Parathyroid adenoma (tissue), 2 donors: ENCODE data around the gene LTBP1.

ENCODE experiments used
- H2AFZ ChIP-seq: fragments of 300-600 bp; sonication (generic); one replicate; pipeline ENCODE4 v1.7.0; 2017; ENCODE audit warnings: antibody characterized with exemption, mild to moderate bottlenecking
- H3K27ac ChIP-seq: fragments of 300-600 bp; sonication (generic); one replicate; pipeline ENCODE4 v1.7.0; 2017
- H3K27me3 ChIP-seq: fragments of 300-600 bp; sonication (generic); one replicate; pipeline ENCODE4 v1.7.0; 2017; ENCODE audit warnings: low read length; ENCODE audit not compliant: control insufficient read depth, insufficient read depth
- H3K36me3 ChIP-seq: fragments of 300-600 bp; sonication (generic); one replicate; pipeline ENCODE4 v1.7.0; 2017; ENCODE audit warnings: low read length; ENCODE audit not compliant: control insufficient read depth, insufficient read depth
- H3K4me1 ChIP-seq: fragments of 300-600 bp; sonication (generic); one replicate; pipeline ENCODE4 v1.7.0; 2017; ENCODE audit warnings: control low read depth
- H3K4me2 ChIP-seq: fragments of 300-600 bp; sonication (generic); one replicate; pipeline ENCODE4 v1.7.0; 2017; ENCODE audit warnings: low read length
- H3K4me3 ChIP-seq: fragments of 300-600 bp; sonication (generic); one replicate; pipeline ENCODE4 v1.7.0; 2017; ENCODE audit warnings: low read depth, low read length
- H3K79me2 ChIP-seq: fragments of 300-600 bp; sonication (generic); one replicate; pipeline ENCODE4 v1.7.0; 2017; ENCODE audit warnings: control low read depth
- H3K9ac ChIP-seq: fragments of 300-600 bp; sonication (generic); one replicate; pipeline ENCODE4 v1.7.0; 2017; ENCODE audit warnings: mild to moderate bottlenecking
- H3K9me3 ChIP-seq: fragments of 300-600 bp; sonication (generic); one replicate; pipeline ENCODE4 v1.7.0; 2017; ENCODE audit warnings: low read length; ENCODE audit not compliant: control insufficient read depth
- TF ChIP-seq, protein P1 (sequence below): fragments of 300-600 bp; sonication (generic); IDR thresholded peaks from one replicate; pipeline ENCODE4 v1.7.0; 2017; ENCODE audit warnings: antibody characterized with exemption, mild to moderate bottlenecking
- donor health status: primary hyperparathyroidism.

LTBP1 gene

GRCh38 chr2:33318456-33318855 is 371.7 kb downstream of the LTBP1 start:
- no peaks in the 10 kb centered on the region for H3K4me1 ChIP-seq
- H2AFZ ChIP-seq: no peak overlapping the region
- H3K79me2 ChIP-seq: no peaks in the 10 kb centered on the region
- TF ChIP-seq, protein P1, sequence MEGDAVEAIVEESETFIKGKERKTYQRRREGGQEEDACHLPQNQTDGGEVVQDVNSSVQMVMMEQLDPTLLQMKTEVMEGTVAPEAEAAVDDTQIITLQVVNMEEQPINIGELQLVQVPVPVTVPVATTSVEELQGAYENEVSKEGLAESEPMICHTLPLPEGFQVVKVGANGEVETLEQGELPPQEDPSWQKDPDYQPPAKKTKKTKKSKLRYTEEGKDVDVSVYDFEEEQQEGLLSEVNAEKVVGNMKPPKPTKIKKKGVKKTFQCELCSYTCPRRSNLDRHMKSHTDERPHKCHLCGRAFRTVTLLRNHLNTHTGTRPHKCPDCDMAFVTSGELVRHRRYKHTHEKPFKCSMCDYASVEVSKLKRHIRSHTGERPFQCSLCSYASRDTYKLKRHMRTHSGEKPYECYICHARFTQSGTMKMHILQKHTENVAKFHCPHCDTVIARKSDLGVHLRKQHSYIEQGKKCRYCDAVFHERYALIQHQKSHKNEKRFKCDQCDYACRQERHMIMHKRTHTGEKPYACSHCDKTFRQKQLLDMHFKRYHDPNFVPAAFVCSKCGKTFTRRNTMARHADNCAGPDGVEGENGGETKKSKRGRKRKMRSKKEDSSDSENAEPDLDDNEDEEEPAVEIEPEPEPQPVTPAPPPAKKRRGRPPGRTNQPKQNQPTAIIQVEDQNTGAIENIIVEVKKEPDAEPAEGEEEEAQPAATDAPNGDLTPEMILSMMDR: no peak
- H3K27ac ChIP-seq: no peak overlapping the region
- H3K4me2 ChIP-seq: no peak overlapping the region
- no peak overlapping the region for H3K4me3 ChIP-seq
- no peaks in the 10 kb centered on the region for H3K27me3 ChIP-seq
- H3K9me3 ChIP-seq: no peaks in the 10 kb centered on the region
- no peak overlapping the region for H3K9ac ChIP-seq
- H3K36me3 ChIP-seq: no peaks in the 10 kb centered on the region

DNA sequence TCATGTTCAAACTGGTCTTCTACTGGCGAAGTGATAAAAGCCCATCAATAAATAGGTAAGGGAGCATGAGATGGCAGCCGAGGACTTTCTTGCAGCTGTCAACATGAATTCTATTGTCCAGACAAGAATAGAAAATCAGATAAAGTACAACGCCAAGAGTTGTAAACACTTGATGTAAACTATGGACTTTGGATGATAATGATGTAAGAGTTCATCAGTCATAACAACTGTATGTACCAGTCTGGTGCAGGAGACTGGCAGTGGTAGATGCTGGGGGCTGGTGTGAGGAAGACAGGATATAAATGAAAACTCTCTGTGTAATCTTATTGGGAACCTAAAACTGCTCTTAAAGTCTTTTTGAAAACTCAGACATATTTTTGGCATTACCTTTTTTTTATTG is 373.8 kb downstream of the LTBP1 start:
- no peak overlapping the region for H3K27ac ChIP-seq
- TF ChIP-seq, protein P1: no peak

DNA sequence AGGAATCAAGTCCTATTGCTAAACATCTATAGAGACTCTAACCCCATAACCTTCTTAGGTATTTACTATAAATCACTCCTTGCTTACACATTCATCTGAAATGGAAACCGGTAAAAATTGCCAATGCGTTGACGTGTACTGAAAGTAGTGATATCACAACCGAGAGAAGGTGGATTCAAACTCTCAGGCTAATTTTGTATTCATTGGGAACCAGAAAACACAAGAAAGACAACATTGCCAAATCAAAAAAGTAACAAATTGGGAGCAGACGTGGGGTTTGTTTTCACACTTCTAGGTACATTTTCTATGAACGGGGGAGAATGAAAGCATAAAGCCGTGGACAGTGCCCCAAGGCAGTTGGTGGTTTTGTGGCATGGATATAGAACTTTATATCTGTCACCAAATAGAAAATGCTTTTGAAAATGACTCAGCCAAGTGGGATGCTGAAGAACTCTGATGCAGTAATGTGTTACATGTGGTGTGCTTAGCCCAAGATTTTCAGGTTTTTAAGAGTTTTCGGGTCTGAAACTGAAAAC is 374.6 kb downstream of the LTBP1 start:
- Histone ChIP-seq H3K4me1 (no peaks in the 10 kb centered on the region), H3K27ac (no peak overlapping the region)

More for the DNA sequence above, 373.8 kb downstream of the LTBP1 start:
- Histone ChIP-seq H3K36me3 (no peaks in the 10 kb centered on the region), H3K4me1 (no peaks in the 10 kb centered on the region), H2AFZ (no peak overlapping the region), H3K4me2 (no peak overlapping the region), H3K4me3 (no peak overlapping the region), H3K9me3 (no peaks in the 10 kb centered on the region), H3K9ac (no peak overlapping the region), H3K27me3 (no peaks in the 10 kb centered on the region), H3K79me2 (no peaks in the 10 kb centered on the region)

GRCh38 chr2:33321876-33322483 is 375.2 kb downstream of the LTBP1 start:
- H3K9me3 ChIP-seq: no peaks in the 10 kb centered on the region
- no peaks in the 10 kb centered on the region for H3K4me1 ChIP-seq
- TF ChIP-seq, protein P1: no peak
- H3K36me3 ChIP-seq: no peaks in the 10 kb centered on the region
- no peak overlapping the region for H2AFZ ChIP-seq
- no peak overlapping the region for H3K9ac ChIP-seq
- no peak overlapping the region for H3K4me2 ChIP-seq
- no peaks in the 10 kb centered on the region for H3K27me3 ChIP-seq
- H3K27ac ChIP-seq: no peak overlapping the region
- no peak overlapping the region for H3K4me3 ChIP-seq
- H3K79me2 ChIP-seq: no peaks in the 10 kb centered on the region

More for the DNA sequence above, 374.6 kb downstream of the LTBP1 start:
- Histone ChIP-seq H3K9ac (no peak overlapping the region), H3K4me3 (no peak overlapping the region), H3K36me3 (no peaks in the 10 kb centered on the region), H2AFZ (no peak overlapping the region), H3K9me3 (no peaks in the 10 kb centered on the region), H3K27me3 (no peaks in the 10 kb centered on the region), H3K4me2 (no peak overlapping the region), H3K79me2 (no peaks in the 10 kb centered on the region)
- TF ChIP-seq, protein P1: no peak

DNA sequence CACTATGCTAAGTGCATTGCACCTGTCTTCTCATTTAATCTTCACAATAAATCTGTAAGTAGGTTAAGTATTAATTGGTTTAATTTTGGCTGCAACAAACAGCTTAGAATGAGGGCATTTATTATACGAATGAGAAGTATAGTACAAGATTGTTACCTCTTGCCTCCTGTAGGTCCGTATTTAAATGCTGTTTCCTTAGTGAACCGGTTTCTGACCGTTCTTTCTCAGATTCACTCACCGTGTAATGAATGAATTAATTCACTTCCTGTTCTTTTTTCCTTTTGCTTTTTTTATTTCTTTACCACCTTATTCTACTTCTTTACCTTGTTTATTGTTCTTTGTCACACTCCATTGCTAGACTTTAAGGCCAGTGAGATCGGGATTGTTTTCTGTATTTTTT is 375.9 kb downstream of the LTBP1 start:
- no peaks in the 10 kb centered on the region for H3K79me2 ChIP-seq
- no peak overlapping the region for H3K27ac ChIP-seq
- TF ChIP-seq, protein P1: no peak
- H3K4me1 ChIP-seq: no peaks in the 10 kb centered on the region
- no peak overlapping the region for H3K9ac ChIP-seq
- no peaks in the 10 kb centered on the region for H3K36me3 ChIP-seq
- no peaks in the 10 kb centered on the region for H3K9me3 ChIP-seq
- no peaks in the 10 kb centered on the region for H3K27me3 ChIP-seq
- no peak overlapping the region for H2AFZ ChIP-seq
- H3K4me2 ChIP-seq: no peak overlapping the region
- H3K4me3 ChIP-seq: no peak overlapping the region
